MM.1S (cell line): ENCODE data around the gene RNASE1.

Experiments
- DNase-seq: peaks from one replicate; pipeline ENCODE4 v3.0.0-alpha.2; 2015
- H2AFZ ChIP-seq: fragments of 300-600 bp; sonication (generic); 2 replicates; pipeline ENCODE4 v1.6.0; 2016; ENCODE audit warnings: antibody characterized with exemption, low read length
- H3F3A ChIP-seq: fragments of 300-600 bp; sonication (generic); 2 replicates; pipeline ENCODE4 v1.6.1; 2016; ENCODE audit warnings: mild to moderate bottlenecking, antibody characterized with exemption, low read length, moderate library complexity, mixed read lengths; ENCODE audit not compliant: insufficient read depth
- H3K27ac ChIP-seq: fragments of 300-600 bp; sonication (generic); 2 replicates; pipeline ENCODE4 v1.5.1; 2016; ENCODE audit warnings: mild to moderate bottlenecking, low read length
- H3K27me3 ChIP-seq: fragments of 300-600 bp; sonication (generic); replicated peaks from 2 replicates; pipeline ENCODE4 v1.6.0; 2016; ENCODE audit warnings: low read length; ENCODE audit not compliant: insufficient read depth
- H3K36me3 ChIP-seq: fragments of 300-600 bp; sonication (generic); replicated peaks from 2 replicates; pipeline ENCODE4 v1.6.1; 2016; ENCODE audit warnings: mild to moderate bottlenecking, low read length, mixed read lengths; ENCODE audit not compliant: insufficient read depth
- H3K4me1 ChIP-seq: fragments of 300-600 bp; sonication (generic); 2 replicates; pipeline ENCODE4 v1.6.1; 2016; ENCODE audit warnings: low read length, mixed read lengths
- H3K4me2 ChIP-seq: fragments of 300-600 bp; sonication (generic); 2 replicates; pipeline ENCODE4 v1.6.0; 2016; ENCODE audit warnings: low read depth, low read length
- H3K4me3 ChIP-seq: fragments of 300-600 bp; sonication (generic); 2 replicates; pipeline ENCODE4 v1.5.1; 2016; ENCODE audit warnings: low read length, mixed read lengths
- H3K79me2 ChIP-seq: fragments of 300-600 bp; sonication (generic); 2 replicates; pipeline ENCODE4 v1.6.1; 2016; ENCODE audit warnings: mixed run types, low read length, mixed read lengths
- H3K9ac ChIP-seq: fragments of 300-600 bp; sonication (generic); 2 replicates; pipeline ENCODE4 v1.6.1; 2016; ENCODE audit warnings: low read length, mixed read lengths
- H3K9me2 ChIP-seq: fragments of 300-600 bp; sonication (generic); replicated peaks from 2 replicates; pipeline ENCODE4 v1.6.1; 2016; ENCODE audit warnings: mild to moderate bottlenecking, low read length, mixed read lengths; ENCODE audit not compliant: insufficient read depth
- H3K9me3 ChIP-seq: fragments of 300-600 bp; sonication (generic); replicated peaks from 2 replicates; pipeline ENCODE4 v1.6.1; 2016; ENCODE audit warnings: mild to moderate bottlenecking, low read length, mixed read lengths; ENCODE audit not compliant: insufficient read depth
- H4K20me1 ChIP-seq: fragments of 300-600 bp; sonication (generic); 2 replicates; pipeline ENCODE4 v1.6.1; 2016; ENCODE audit warnings: mild to moderate bottlenecking, low read length, moderate library complexity, mixed read lengths; ENCODE audit not compliant: insufficient read depth
- CTCF ChIP-seq: fragments of 300-600 bp; sonication (generic); IDR thresholded peaks from 2 replicates; pipeline ENCODE4 v1.5.1; 2016; ENCODE audit warnings: antibody characterized with exemption, low read length, mixed read lengths
- EZH2 ChIP-seq: fragments of 300-600 bp; sonication (generic); optimal IDR thresholded peaks from 2 replicates; pipeline ENCODE3; 2017; ENCODE audit warnings: low read depth, mild to moderate bottlenecking, antibody characterized with exemption, low read length, mixed read lengths
- EZH2phosphoT487 ChIP-seq: fragments of 300-600 bp; sonication (generic); IDR thresholded peaks from 2 replicates; pipeline ENCODE4 v1.6.1; 2018; ENCODE audit warnings: antibody characterized with exemption, low read length

The RNASE1 gene

DNA sequence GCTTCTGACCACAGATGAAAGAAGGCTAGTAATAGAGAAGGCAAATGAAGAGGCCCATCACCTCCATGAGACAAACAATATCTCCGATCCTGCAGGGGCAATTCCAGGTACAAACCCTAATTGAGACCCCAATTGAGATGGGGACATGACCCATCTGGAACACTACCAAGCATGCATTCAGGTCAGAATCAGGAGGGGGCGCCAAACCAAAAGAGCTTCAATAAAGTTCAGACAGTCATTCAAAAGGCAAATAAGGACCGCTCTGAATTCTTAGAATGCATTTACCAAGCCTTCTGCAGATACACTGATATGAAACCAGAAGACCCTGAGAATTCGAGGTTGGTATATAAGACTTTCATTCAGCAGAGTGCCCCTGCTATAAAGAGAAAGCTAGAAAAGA lies 44.7 kb downstream of the RNASE1 start:
- Histone ChIP-seq H2AFZ (no peak overlapping the region), H3K4me2 (no peak overlapping the region), H3K9me3 (no peaks in the 10 kb centered on the region), H4K20me1 (no peaks in the 10 kb centered on the region), H3K36me3 (no peaks in the 10 kb centered on the region), H3K4me1 (no peaks in the 10 kb centered on the region), H3K27ac (no peak overlapping the region), H3K27me3 (no peaks in the 10 kb centered on the region), H3K9me2 (no peaks in the 10 kb centered on the region), H3K79me2 (no peaks in the 10 kb centered on the region), H3K4me3 (no peak overlapping the region), H3F3A (no peaks in the 10 kb centered on the region), H3K9ac (no peak overlapping the region)
- no peak for DNase-seq
- TF ChIP-seq CTCF (peak; percentile 25; the same call in 1 of the 2 replicates), EZH2phosphoT487 (no peak)

DNA sequence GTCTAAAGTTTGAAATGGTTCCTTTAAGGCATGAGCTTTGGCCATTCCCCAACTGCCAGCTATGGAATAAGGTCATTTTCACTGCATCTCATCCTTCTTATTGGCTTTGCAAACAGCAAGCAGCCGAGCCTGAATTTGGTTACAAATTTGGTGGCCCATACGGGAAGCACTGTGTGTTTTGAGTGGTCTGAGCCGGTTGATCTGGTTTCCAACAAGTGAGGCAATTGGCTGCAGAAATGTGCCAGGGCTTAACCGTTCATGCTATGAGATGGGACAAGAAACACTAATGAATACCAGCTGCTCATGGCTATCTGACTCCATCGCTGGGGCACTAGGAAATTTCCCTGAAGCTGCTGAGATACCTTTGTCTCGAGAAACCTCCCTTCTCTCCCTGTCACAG lies 47.6 kb downstream of the RNASE1 start:
- no peak overlapping the region for H3K4me3 ChIP-seq
- TF ChIP-seq EZH2 = no peak
- no peak for TF ChIP-seq EZH2phosphoT487
- TF ChIP-seq CTCF = no peak
- no peaks in the 10 kb centered on the region for H3K9me3 ChIP-seq
- no peak overlapping the region for H2AFZ ChIP-seq
- no peaks in the 10 kb centered on the region for H3K9me2 ChIP-seq
- no peak overlapping the region for H3K4me2 ChIP-seq
- H3K79me2 ChIP-seq = no peaks in the 10 kb centered on the region
- no peaks in the 10 kb centered on the region for H3K27me3 ChIP-seq
- H3K4me1 ChIP-seq = no peaks in the 10 kb centered on the region
- no peaks in the 10 kb centered on the region for H3K36me3 ChIP-seq
- no peak overlapping the region for H3K27ac ChIP-seq
- H4K20me1 ChIP-seq = no peaks in the 10 kb centered on the region
- no peaks in the 10 kb centered on the region for H3F3A ChIP-seq
- no peak for DNase-seq
- no peak overlapping the region for H3K9ac ChIP-seq

DNA sequence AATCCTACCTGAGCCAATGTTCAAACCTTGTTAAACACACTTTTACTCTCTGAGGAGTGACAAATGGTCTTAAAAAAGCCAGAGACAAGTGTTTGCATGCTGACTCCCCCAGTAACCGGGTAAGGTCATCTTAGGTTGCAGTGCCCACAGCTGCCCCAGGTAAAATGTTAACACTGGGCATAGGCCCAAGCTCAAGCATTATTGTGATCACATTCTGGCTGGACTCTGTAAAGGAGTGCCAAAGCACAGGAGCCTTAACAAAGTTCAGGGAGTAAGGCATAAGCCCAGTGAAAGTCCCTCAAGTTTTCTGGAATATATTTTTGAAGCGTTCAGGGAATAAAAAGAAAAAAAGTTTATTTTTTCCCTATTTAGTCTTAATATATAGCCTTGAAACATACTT lies 48.3 kb downstream of the RNASE1 start:
- no peak overlapping the region for H3K27ac ChIP-seq
- H2AFZ ChIP-seq = no peak overlapping the region
- H3K9me2 ChIP-seq = no peaks in the 10 kb centered on the region
- H4K20me1 ChIP-seq = no peaks in the 10 kb centered on the region
- H3K4me1 ChIP-seq = no peaks in the 10 kb centered on the region
- no peak for DNase-seq
- H3K4me3 ChIP-seq = no peak overlapping the region
- H3K4me2 ChIP-seq = no peak overlapping the region
- H3K36me3 ChIP-seq = no peaks in the 10 kb centered on the region
- no peak overlapping the region for H3K9ac ChIP-seq
- TF ChIP-seq EZH2phosphoT487 = no peak
- TF ChIP-seq CTCF = no peak
- no peak for TF ChIP-seq EZH2
- no peaks in the 10 kb centered on the region for H3K9me3 ChIP-seq
- no peaks in the 10 kb centered on the region for H3K79me2 ChIP-seq
- no peaks in the 10 kb centered on the region for H3F3A ChIP-seq
- H3K27me3 ChIP-seq = no peaks in the 10 kb centered on the region
